Breast epithelium (tissue), 4 donors: ENCODE results near the gene POLR3C. TPM values are rescaled to one million over a fixed set of nuclear protein-coding genes. Genes with fewer than 3 reads are reported as not detected.

Experiments
- DNase-seq, 2 donors: peaks; one replicate each; pipeline ENCODE4 v3.0.0-alpha.2; 2019; ENCODE audit warnings: low spot score in 2 of 2
- H3K27ac ChIP-seq, 2 donors: fragments of 200-600 bp; sonication (generic) in 1 of 2; one replicate each; pipeline ENCODE4 v1.5.1; 2016 to 2019; ENCODE audit warnings: mild to moderate bottlenecking in 1 of 2
- H3K27me3 ChIP-seq, 2 donors: fragments of 200-600 bp; sonication (generic) in 1 of 2; one replicate each; pipeline versions ENCODE4 v1.5.1 to v1.6.0; 2017 to 2019; ENCODE audit warnings: control low read depth in 1 of 2, mild to moderate bottlenecking in 1 of 2
- H3K36me3 ChIP-seq: fragments of 200-600 bp; one replicate; pipeline ENCODE4 v1.5.1; 2019
- H3K4me1 ChIP-seq, 2 donors: fragments of 200-600 bp; sonication (generic); one replicate each; pipeline ENCODE4 v1.5.1; 2016 to 2019; ENCODE audit warnings: control low read depth in 1 of 2
- H3K4me3 ChIP-seq, 3 donors: fragments of 200-600 bp; sonication (generic); 1 replicate in 2 of 3; 2 replicates in 1 of 3; pipeline ENCODE4 v1.5.1; 2016 to 2019; ENCODE audit warnings: mild to moderate bottlenecking in 3 of 3, moderate library complexity in 2 of 3
- H3K9me3 ChIP-seq, 2 donors: fragments of 200-600 bp; sonication (generic) in 1 of 2; one replicate each; pipeline ENCODE4 v1.5.1; 2016 to 2019; ENCODE audit warnings: control low read depth in 1 of 2
- POLR2A ChIP-seq: fragments of 450-650 bp; IDR thresholded peaks from one replicate; pipeline ENCODE4 v1.6.1; 2016; ENCODE audit warnings: antibody characterized with exemption, mild to moderate bottlenecking, moderate library complexity
- POLR2AphosphoS5 ChIP-seq, 3 donors: sonication (generic); formaldehyde crosslinking; IDR thresholded peaks; one replicate each; pipeline ENCODE4 v1.6.1; 2017; ENCODE audit warnings: antibody characterized with exemption in 3 of 3
- intact Hi-C: fragments of 100-400 bp; cut with DNase I; formaldehyde crosslinking; loops from one replicate; pipeline ENCODE4 v1.15.1; 2023; ENCODE audit warnings: low total_unique reads
- total RNA-seq, 3 donors: library from RNA; depleted of rRNA; stranded (reverse); fragments of >200 nt; gene quantifications; one replicate each; pipeline ENCODE4 v1.1.0, GENCODE V29; 2016
- TF ChIP-seq, protein P1 (sequence below), 3 donors: fragments of 450-650 bp; IDR thresholded peaks; one replicate each; pipeline ENCODE4 v1.5.1; 2016 to 2017; ENCODE audit warnings: antibody characterized with exemption in 3 of 3, mild to moderate bottlenecking in 3 of 3, moderate library complexity in 3 of 3

The POLR3C gene
- total RNA-seq, 3 donors from 2014 or later: 40.5 to 50.3 (median 40.6) TPM

DNA sequence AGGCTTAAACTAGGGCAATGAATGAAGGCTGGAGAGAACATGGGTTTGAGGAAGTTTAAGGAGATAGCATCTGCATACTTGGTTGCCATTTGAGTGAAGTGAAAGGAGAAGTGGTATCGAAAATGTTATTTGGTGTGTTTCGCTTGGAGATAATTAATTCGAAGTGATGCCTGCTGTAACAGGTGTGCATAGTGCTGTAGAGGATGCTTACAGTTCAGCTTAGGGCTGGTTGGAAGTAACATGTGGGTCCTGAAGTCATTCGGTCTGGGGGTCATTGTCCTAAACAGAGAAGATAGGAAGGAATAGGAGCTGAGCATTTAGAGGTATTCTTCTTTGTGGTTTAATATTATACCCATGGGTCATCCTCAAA lies 21.1 kb downstream of the POLR3C start:
- no peaks in the 10 kb centered on the region for H3K4me1 ChIP-seq
- H3K9me3 ChIP-seq: no peaks in the 10 kb centered on the region
- no peaks in the 10 kb centered on the region for H3K27me3 ChIP-seq
- no peak for DNase-seq
- TF ChIP-seq POLR2A (no peak), POLR2AphosphoS5 (IDR thresholded peaks at IDR 0.05) (no peak)
- TF ChIP-seq, protein P1, sequence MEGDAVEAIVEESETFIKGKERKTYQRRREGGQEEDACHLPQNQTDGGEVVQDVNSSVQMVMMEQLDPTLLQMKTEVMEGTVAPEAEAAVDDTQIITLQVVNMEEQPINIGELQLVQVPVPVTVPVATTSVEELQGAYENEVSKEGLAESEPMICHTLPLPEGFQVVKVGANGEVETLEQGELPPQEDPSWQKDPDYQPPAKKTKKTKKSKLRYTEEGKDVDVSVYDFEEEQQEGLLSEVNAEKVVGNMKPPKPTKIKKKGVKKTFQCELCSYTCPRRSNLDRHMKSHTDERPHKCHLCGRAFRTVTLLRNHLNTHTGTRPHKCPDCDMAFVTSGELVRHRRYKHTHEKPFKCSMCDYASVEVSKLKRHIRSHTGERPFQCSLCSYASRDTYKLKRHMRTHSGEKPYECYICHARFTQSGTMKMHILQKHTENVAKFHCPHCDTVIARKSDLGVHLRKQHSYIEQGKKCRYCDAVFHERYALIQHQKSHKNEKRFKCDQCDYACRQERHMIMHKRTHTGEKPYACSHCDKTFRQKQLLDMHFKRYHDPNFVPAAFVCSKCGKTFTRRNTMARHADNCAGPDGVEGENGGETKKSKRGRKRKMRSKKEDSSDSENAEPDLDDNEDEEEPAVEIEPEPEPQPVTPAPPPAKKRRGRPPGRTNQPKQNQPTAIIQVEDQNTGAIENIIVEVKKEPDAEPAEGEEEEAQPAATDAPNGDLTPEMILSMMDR (IDR thresholded peaks at IDR 0.05): no peak
- intact Hi-C loops: no loop called here
- peak overlapping the region; percentile 74 to 82 for H3K27ac ChIP-seq
- H3K4me3 ChIP-seq: peak overlapping the region; percentile 50 to 68 (median 58)
- H3K36me3 ChIP-seq: peaks cover 17% of the 10 kb centered on the region

- TF ChIP-seq POLR2AphosphoS5 (IDR thresholded peaks at IDR 0.05) (peak in 2 of 3 donors; percentile 35 to 43), POLR2A (no peak)
- TF ChIP-seq, protein P1 (IDR thresholded peaks at IDR 0.05): peak; percentile 43 to 91 (median 91)
- intact Hi-C loops: no loop called here
- no peaks in the 10 kb centered on the region for H3K9me3 ChIP-seq
- no peaks in the 10 kb centered on the region for H3K27me3 ChIP-seq
- H3K36me3 ChIP-seq: peaks cover 22% of the 10 kb centered on the region
- H3K4me3 ChIP-seq: peak within 1 kb of the TSS; percentile 50 to 68 (median 58)
- H3K27ac ChIP-seq: peak within 1 kb of the TSS; percentile 74 to 82
- peak; percentile 59 to 75 for DNase-seq
- no peaks in the 10 kb centered on the region for H3K4me1 ChIP-seq
Measured at GRCh38 chr1:145845514-145846161, 21.6 kb downstream of the POLR3C start, which contains the start of gene NUDT17. TSS of gene NUDT17 (plus strand) at chr1:145845630. CDS start at chr1:145845641, 11 bp downstream.

- DNase-seq: no peak
- intact Hi-C loops: no loop called here
- H3K9me3 ChIP-seq: no peaks in the 10 kb centered on the region
- peak overlapping the region; percentile 74 to 82 for H3K27ac ChIP-seq
- no peaks in the 10 kb centered on the region for H3K27me3 ChIP-seq
- peak overlapping the region; percentile 50 to 68 (median 58) for H3K4me3 ChIP-seq
- H3K36me3 ChIP-seq: peaks cover 26% of the 10 kb centered on the region
- TF ChIP-seq POLR2AphosphoS5 (IDR thresholded peaks at IDR 0.05) (no peak), POLR2A (no peak)
- TF ChIP-seq, protein P1 (IDR thresholded peaks at IDR 0.05): peak; percentile 59 to 68 (median 66)
- H3K4me1 ChIP-seq: no peaks in the 10 kb centered on the region
Measured at GRCh38 chr1:145846201-145846612, 22.2 kb downstream of the POLR3C start.

- H3K36me3 ChIP-seq: peaks cover 15% of the 10 kb centered on the region
Measured at GRCh38 chr1:145847827-145848226, 23.8 kb downstream of the POLR3C start.

More at GRCh38 chr1:145847827-145848226, 23.8 kb downstream of the POLR3C start:
- Histone ChIP-seq H3K9me3 (no peaks in the 10 kb centered on the region), H3K4me1 (no peaks in the 10 kb centered on the region), H3K27ac (peak overlapping the region; percentile 22 to 25), H3K4me3 (no peak overlapping the region), H3K27me3 (no peaks in the 10 kb centered on the region)
- no peak for TF ChIP-seq POLR2AphosphoS5 (IDR thresholded peaks at IDR 0.05)
- TF ChIP-seq POLR2A: no peak
- TF ChIP-seq, protein P1 (IDR thresholded peaks at IDR 0.05): no peak
- intact Hi-C loops: no loop called here
- no peak for DNase-seq
